Umbilical cord (tissue), 2 donors: Measurements from ENCODE around the gene SBF1. TPM values are rescaled to one million over a fixed set of nuclear protein-coding genes. Genes with fewer than 3 reads are reported as not detected.

Source experiments
- DNase-seq: peaks from one replicate; pipeline ENCODE4 v3.0.0-alpha.2; 2015; ENCODE audit warnings: low spot score
- total RNA-seq: library from RNA; depleted of rRNA; stranded (reverse); fragments of >200 nt; gene quantifications from one replicate; pipeline ENCODE4 v1.2.3, GENCODE V29; 2014; ENCODE audit warnings: low replicate concordance; ENCODE audit not compliant: insufficient read depth

The SBF1 gene
- total RNA-seq, 1 donor from 2014 or later = 48.2 TPM

DNA sequence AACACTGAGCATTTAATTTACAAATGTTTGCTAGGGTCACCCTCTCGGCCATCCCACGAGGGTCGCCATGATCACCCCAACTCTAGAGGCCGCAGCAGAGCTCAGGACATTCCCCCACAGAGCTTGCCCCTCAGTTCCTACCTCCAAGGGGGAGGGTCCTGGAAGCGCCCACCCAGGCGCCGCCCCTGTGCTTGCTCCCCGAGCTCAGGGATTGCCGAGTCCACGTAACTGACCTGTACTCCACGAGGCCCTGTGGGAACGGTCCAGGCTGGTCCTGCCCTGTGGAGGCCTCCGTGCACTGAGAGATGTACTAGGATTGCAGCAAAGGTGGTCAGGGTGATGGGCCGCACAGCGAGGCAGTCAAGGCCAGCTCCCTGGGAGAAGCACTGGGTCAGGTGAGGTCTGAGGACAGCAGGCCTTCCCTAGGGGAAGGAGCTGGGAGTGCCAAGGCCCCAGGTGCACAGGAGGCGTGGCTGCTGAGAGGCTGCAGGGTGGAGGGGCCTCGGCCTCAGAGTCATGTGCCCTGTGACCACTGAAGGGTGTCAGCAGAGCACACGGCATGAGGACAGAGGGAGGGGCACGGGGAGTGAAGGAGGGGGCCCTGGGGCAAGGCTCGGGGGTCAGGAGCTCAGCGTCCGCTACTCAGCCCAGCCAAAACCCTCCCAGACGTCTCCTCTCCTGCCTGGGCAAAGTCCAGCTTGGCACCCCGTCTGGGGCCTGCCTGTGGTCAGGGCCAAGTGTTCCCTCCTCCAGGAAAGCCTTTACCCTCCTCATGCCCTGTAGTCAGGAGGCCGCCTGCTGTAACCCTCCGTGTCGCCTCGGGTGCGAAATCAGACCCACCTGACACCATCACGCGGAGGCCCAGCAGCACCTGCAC, 9.4 kb upstream of the SBF1 start:
- DNase-seq = no peak

DNA sequence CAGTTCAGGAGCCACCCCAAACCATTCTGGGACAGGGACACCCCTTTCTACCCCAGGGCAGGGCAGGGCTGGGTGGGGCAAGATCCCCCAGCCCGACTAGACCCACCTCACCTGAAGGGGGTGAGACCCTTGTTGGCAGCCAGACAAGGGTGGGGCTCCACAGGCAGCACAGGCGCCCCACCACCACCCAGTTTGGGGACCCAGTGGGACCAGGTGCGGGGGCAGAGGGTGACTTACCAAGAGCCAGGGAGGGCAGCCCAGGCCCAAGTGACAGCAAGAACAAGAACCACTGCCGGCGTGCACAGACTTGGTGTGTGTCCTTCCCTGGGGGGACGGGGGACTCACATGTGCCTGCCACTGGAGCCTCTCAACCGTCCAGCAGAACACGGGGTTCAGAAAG, 8.7 kb upstream of the SBF1 start:
- DNase-seq = no peak

DNA sequence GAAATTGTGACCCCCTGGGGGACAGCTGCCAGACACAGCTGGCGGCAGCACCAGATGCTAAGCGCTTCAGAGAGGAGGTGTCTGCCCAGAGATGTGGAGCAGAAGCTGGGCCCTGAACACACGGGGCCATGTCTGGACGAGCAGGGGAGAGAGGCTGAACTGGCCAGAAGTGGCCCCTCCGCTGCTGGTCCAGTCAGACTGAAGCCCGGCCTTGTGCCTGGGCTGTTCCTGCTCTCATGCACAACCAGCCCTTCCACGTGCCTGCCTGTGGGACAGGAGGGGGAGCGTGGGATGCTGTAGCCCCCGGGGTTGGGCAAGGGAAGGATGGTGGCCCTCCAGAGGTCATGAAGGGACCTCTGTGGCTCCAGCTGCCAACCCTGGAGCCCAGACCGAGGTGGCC, 8.3 kb upstream of the SBF1 start:
- no peak for DNase-seq

DNA sequence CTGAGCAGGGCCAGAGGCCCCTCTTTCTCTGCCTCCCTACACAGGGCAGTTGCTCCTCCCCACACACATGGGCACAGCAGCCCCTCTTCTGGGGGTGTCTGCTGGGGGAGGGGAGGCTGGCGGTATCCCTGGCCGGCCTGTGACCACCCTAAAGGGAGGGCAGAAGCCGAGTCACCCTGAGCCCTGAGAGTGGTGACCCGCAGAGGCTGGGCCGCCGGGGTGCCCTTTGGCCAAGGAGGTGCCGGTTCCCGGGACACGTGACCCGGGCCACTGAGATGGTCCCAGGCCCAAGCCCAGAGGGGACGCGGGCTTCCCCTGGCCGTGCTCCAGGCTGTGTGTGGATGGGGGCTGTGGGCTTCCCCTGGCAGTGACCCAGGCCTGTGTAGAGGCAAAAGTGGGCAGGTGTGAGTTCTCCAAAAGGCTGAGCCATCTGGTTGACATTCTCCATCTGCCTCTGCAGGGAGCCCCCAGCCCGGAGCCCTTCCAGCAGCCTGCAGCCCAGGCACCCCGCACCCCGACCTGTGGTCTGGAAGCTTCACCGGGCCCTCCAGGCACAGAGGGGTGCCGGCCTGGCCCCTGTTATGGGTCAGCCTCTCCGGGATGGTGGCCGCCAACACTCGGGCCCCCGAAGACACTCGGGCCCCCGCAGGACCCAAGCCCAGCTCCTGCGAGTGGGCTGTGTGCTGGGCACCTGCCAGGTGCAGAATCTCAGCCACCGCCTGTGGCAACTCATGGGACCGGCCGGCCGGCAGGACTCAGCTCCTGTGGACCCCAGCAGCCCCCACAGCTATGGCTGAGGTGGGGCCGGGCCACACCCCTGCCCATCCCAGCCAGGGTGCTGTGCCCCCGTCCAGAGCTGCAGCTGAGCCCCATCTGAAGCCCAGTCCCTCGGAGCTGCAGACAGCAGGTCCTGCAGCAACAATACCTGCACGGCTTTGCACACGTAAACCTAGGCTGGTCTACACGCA, 7.6 kb upstream of the SBF1 start:
- no peak for DNase-seq

DNA sequence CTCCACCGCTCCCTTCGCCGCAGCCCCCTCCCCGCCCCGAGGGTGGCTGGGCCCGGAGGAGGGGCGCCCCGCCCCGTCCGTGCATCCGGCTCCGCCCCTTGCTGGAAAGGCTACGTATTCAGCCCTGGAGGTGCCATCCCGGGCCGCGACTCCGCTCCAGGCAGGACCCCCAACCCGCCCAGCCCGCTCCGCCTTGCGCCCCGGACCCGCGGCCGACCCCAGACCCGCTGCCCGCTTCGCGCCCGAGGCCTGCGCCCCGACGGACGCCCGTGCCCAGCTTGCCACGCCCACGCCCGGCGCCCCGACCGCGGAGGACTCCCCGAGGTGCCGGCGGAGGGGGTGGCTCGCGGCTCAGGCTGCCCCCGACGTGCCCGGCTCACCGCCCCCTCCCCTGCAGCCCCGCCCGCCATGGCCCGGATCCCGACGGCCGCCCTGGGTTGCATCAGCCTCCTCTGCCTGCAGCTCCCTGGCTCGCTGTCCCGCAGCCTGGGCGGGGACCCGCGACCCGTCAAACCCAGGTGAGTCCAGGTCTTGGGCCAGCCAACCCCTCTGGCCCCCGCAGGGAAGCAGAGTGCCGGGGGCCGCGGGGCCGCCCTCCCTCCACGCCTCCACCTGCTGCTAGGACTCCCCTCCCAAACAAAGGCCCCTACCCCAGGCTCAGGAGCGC, 6.7 kb upstream of the SBF1 start, which contains the start of gene ADM2:
Gene ADM2 (plus strand): TSS at position 104 of the 667 bp plus-strand sequence. CDS start 305 bp downstream, at position 409.
- DNase-seq = no peak

DNA sequence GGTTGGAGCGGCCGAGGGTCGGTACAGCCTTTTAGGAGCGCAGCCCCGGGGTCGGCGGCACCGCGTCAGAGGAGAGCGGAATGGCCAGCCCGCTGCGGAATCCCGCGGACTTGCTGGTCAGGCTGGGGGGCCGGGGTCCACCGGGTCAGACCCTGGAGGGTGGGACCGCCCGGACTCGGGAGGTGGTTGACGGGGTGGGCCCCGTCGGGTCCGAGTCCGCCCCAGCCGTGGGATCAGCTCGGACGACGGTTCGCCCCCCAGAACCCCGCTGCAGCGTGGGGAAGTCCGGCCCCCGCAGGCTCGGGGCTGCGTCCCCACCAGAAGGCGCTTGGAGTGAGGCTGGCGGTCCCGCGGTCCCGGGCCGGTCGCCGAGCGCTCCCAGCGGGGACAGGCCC, 6.2 kb upstream of the SBF1 start:
- no peak for DNase-seq

DNA sequence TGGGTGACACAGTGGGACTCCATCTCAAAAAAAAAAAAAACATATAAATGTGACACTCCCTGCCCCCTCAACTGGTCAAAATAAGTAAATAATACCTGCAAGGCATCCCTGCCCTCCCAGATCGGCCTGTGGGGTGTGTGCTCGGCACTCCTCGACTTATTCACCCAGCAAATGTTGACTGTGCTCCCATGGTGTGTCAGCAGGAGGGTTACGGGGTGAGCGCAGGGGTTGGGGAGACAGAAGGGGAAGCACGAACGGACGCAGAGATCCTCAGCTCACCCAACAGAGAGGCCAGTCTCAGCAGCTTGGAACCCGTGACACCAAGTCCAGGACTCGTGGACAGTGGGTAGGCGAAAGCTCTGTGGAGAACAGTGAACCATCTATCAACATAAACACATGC, 4.9 kb upstream of the SBF1 start:
- no peak for DNase-seq

DNA sequence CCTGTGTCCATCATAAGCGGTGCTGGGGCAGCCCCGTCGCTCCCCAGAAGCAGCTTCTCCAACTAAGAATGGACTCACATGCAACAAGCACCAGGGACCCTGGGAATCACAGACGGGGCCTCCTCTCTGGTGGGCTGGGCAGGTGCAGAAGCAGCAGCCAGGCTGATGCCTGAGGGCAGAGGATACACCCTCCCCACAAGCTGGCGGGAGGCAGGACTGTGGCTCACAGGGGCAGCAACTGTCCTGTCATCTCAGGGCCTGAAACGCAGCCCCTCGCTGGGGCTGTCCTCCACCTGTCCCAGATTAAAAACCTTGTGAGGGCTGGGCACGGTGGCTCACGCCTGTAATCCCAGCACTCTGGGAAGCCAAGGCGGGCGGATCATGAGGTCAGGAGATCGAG, 3.1 kb upstream of the SBF1 start:
- no peak for DNase-seq

DNA sequence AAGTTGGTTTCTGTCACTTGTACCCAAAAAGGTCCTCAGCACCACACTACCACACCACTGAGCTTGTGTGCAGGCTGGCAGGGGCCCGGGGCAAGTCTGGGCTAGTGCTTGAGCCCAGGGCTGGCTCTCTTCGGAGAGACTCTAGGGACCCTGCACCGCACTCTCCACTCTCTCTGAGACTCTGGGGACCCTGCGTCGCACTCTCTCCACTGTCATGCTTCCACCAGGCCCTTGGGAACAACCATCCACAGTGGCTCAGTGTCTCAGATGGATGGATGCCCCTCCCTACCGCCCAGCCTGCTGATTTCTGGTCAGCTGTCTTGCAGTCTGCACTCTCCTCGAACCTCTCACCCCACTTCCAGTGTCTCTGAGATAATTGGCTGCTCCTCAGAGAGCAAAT, 2.0 kb upstream of the SBF1 start:
- no peak for DNase-seq

DNA sequence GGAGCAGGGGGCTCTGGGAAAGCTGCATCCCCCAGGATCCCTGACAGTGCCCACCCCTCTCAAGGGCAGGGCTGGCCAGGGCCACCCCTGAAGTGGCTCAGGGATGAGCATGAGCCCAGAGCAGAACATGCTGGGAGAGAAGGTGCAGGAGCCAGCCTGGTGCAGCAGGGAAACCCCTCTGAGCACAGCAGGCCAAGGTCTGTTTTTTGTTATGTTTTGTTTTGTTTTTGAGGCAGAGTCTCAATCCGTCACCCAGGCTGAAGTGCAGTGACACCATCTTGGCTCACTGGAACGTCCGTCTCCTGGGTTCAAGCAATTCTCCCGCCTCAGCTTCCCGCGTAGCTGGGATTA, 792 bp upstream of the SBF1 start:
- DNase-seq = no peak

DNA sequence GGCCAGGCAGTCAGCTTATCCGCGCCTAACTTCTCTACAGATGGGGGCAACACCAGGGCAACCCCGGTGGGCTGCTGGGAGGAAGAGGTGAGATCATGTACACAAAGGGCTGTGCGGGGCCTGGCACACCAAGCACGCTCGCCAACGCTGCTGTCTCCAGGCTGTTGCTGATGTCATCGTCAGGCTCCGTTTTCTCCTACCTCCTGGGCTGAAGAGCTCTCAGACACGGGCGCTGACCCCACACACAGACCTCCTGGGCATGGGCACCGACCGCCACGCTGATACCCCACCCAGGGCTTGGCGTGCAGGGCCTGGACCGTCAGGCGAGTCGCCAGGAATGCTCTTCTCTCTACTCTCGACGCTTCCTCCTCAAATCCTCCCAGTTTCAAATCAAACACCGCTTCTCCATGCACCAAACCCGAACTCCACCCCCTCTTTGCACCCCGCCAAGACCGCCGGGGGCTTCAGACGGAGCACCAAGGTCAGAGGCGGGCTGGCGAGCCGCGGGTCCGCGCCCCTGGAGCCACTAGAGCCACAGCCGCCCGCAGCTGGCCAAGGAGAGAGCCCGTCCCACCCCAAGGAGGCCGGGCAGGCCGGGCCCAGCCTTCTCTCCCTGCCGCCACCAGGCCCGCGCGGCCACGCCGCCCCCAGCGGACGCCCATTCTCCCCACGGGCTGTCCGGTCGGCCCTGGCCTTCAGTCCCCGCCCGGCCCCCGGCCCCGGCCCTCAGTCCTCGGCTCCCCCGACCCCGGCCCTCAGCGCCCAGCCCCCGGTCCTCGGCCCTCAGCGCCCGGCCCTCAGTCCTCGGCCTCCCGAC, 772 bp downstream of the SBF1 start:
- peak; percentile 34 for DNase-seq

DNA sequence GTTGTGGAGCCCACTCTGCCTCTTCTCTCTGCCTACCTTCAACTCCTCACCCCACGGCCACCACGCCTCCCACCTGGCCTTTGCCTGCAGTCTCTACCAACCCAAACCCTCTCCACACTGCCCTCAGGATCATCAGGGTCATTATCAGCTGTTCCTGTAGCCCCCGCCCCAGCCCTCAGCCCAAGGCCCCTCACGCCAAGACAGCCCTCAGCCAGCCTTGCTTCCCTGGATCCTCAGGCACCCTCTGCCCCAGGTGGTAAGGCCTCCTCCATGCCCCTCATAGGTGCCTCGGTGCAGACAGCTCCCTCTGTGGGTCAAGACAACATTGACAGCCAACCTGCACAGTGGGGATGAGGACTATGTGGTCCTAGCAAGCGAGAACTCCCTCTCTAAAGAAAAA, 1.7 kb downstream of the SBF1 start:
- DNase-seq = no peak

DNA sequence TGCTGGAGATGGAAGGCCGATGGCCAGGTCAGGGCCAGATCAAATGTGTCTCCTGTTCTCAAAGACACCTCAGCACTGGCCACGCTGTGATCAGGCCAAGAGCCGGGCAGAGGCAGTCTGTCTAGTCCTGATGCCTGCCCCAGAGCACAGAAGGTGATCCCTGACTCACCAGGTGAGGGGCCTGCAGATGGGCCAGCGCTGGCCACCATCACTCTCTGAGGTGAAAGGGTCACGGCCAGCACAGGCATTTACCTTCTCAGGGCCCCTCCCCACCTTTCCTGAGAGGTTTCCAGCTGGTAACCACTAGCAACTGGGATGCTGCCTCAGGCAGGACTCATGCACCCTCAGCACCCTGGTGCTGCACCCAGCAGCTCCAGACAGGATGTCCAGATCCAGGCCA, 2.9 kb downstream of the SBF1 start:
- no peak for DNase-seq

DNA sequence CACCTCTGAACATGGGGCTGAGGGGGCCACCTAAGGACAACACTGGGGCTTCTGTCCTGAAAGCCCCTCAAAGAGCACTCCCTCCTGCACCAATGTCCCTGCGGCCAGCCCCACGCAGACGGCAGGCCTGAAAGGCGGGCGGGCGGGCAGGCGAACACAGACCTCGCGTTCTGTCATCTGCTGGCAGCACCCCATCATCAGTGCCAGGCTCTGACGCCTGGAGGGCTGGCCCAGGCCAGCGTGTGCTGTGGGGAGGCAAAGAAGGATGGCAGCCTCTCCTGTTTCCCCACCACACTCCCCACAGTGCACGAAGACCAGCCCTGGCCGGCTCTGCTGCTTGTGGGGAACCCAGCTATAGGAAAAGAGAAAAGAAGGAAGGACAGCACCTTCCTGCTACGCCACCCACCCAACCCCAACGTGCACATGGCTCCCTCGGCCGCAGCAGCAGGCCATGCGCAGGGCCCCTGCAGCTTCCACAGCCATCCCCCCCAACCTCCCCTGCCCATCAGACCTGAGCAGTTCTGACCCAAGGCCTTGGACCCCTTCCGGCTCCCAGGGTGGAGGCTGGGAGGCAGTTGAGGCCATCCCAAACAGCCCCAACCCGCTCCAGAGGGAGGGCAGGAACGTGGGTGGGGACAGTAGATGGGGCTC, 3.5 kb downstream of the SBF1 start:
- DNase-seq = no peak

DNA sequence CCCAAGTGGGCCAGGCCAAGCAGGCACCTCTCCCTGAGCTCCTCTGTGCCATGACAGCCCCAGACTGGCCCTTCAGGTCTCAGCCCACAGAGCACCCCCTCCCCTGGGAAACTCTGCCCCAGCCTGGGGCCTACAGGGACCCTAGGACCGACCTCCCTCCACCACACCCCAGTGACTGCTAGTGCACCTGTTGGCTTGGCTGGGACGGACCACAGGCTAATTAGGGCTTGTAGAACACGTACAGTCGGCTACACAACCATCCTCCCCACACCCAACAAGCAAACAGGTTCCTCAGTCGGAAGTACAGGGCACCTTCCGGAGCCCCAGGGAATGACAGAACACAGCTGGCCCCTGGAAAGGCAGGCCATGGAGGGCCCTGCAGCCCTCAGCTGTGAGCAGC, 4.3 kb downstream of the SBF1 start:
- no peak for DNase-seq

DNA sequence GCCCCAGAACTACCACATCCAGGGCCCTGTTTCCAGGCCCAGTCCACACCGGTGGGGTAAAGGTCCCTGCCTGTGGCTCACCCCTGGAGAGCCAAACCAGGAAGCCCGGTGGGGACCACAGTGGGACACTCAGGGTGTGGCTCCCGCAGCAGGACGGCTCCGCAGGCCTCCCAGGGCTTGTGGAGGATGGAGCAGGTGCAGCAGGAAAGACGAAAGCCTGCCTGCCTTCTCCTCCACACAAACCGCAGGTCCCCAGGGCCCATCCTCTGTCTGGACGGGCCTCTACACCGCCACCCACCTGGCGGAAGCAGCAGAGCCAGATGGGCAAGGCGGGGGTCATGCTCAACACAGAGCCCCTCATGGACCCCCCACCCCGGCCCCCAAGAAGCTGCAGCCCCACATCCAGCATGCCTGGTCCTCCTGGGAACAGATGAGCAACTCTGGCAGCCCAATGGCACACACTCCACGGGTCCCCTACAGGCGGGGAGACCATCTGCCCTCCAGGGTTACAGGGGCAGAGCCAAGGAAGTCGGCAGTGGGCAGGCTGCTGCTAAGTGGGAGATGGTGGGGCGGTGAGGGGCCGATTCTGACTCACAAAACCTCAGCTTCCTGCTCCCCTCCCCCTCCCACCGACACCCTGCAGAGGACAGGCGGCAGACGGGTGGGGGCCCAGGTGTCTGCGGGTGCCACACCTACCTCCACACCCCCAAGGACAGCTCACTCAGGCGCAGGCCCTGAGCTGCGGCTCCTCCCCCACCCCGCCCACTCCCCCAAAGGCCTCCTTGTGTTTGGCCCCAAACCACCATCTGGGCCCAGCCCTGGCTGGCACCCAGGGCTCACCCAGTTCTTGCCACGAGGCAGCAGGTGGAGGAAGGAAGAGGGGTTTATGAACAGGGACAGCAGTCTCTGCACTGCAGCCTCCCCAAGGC, 5.2 kb downstream of the SBF1 start:
- DNase-seq = peak; percentile 39

DNA sequence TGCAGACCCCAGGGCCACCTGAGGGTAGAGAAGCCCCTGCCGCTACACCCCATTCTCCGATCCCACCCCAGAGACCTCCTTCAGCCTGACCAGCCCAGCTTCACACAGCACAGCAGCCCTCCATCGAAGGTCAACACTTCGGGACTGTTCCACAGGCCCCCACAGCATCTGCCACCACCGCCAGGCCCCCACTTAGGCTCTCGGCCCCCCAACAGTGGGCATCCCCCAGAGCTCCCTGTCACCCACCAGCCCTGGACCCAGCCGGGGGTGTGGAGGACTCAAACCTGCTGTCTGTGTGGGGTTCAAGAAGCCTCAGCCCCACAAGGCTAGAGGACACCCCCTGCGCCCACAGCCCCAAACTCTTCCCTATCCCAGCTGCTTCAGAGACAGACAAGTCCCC, 6.2 kb downstream of the SBF1 start:
- DNase-seq = no peak

DNA sequence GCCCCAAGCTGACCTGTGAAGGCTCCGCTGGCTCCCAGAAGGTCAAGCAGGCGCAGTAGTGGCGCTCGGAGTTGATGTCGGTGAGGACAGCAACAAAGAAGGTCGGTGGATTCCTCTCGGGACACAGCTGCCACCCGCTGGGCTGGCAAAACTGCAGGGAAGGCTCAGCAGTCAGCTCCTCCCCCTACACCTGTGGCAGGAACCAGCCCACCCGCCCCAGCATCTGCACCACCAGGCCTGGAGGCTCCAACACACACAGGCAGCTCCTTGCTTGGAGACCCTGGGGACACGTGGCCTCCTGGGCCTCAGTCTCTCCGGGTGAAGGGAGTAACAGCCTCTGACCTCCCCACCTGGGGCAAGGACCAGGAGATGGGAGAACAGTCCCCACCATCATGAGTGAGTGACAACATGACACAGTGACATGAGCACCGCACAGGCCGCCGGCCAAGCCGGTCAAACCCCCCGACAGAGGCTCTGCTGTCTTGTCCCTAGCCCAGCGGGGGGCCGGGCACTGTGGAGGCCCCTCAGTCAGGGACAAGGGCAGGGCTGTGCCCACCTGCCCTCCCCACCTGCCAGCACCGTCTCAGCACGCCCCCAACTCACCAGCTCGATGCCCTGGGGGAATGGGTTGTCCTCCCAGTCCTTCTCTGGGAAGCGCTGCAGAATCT, 6.9 kb downstream of the SBF1 start:
- no peak for DNase-seq

DNA sequence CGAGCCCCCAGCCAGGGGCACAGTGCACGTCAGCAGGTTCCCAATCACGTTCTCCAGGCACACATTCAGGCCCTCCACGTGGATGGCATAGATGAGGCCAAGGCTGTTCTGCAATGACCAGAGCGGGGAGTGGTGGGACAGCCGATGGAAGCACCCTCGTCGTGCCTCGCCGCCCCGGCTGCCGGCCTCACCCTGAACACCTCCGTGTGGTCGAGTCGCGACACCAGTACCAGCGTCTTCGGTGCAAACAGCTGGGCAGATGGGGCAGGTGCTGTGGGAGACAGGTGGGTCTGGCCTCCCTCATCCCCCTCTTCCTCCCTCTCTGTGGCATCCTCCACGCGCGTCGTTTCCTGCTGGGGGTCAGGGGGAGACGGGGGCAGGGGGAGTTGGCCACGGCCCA, 7.5 kb downstream of the SBF1 start:
- DNase-seq = no peak
